Measurements from ENCODE around the gene CBFB. TPM values are rescaled to one million over a fixed set of nuclear protein-coding genes. Genes with fewer than 3 reads are reported as not detected.

CBFB gene
- total and polyA plus RNA-seq, 9 of the 15 experiments (the other 6 are each of a cell fraction or from before 2014, with no cell fraction given) = 22.0 to 112 (median 66.5) TPM

DNA sequence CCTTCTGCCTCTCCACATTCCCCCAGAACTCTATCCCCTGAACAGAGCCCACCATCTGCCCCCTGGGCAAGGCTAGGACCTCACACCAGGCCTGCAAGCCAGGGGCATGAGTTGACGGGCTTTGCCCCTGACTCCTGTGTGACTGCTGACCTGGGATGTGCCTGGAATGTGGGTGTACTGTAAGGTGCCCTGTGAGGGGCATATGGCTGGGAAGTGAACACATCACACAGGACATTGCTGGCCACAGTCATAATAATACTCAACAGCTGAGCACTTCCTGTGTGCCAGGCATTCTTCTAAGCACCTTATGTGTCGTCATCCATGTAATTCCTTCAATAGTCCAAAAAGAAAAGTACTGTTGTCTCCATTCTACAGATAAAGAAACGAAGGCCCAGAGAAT lies 27.2 kb upstream of the CBFB start (continued):
- TF ChIP-seq, protein P1, sequence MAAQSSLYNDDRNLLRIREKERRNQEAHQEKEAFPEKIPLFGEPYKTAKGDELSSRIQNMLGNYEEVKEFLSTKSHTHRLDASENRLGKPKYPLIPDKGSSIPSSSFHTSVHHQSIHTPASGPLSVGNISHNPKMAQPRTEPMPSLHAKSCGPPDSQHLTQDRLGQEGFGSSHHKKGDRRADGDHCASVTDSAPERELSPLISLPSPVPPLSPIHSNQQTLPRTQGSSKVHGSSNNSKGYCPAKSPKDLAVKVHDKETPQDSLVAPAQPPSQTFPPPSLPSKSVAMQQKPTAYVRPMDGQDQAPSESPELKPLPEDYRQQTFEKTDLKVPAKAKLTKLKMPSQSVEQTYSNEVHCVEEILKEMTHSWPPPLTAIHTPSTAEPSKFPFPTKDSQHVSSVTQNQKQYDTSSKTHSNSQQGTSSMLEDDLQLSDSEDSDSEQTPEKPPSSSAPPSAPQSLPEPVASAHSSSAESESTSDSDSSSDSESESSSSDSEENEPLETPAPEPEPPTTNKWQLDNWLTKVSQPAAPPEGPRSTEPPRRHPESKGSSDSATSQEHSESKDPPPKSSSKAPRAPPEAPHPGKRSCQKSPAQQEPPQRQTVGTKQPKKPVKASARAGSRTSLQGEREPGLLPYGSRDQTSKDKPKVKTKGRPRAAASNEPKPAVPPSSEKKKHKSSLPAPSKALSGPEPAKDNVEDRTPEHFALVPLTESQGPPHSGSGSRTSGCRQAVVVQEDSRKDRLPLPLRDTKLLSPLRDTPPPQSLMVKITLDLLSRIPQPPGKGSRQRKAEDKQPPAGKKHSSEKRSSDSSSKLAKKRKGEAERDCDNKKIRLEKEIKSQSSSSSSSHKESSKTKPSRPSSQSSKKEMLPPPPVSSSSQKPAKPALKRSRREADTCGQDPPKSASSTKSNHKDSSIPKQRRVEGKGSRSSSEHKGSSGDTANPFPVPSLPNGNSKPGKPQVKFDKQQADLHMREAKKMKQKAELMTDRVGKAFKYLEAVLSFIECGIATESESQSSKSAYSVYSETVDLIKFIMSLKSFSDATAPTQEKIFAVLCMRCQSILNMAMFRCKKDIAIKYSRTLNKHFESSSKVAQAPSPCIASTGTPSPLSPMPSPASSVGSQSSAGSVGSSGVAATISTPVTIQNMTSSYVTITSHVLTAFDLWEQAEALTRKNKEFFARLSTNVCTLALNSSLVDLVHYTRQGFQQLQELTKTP (IDR thresholded peaks at IDR 0.05; ENCODE audit: low read depth in 1 of 2, partially characterized antibody in 2 of 2) = no peak
- TF ChIP-seq, protein P2, sequence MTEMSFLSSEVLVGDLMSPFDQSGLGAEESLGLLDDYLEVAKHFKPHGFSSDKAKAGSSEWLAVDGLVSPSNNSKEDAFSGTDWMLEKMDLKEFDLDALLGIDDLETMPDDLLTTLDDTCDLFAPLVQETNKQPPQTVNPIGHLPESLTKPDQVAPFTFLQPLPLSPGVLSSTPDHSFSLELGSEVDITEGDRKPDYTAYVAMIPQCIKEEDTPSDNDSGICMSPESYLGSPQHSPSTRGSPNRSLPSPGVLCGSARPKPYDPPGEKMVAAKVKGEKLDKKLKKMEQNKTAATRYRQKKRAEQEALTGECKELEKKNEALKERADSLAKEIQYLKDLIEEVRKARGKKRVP (CRISPR knock-in tag; IDR thresholded peaks at IDR 0.05) = no peak
- TF ChIP-seq TEAD1 (CRISPR knock-in tag; IDR thresholded peaks at IDR 0.05) (no peak), DPF2 (IDR thresholded peaks at IDR 0.05) (no peak), MCM7 (IDR thresholded peaks at IDR 0.05) (no peak), ZBTB7A (IDR thresholded peaks at IDR 0.05; ENCODE audit: borderline replicate concordance, control insufficient read depth, low read depth, low read length) (no peak), ZNF780A (CRISPR knock-in tag; IDR thresholded peaks at IDR 0.05) (no peak)
- TF ChIP-seq, protein P3, sequence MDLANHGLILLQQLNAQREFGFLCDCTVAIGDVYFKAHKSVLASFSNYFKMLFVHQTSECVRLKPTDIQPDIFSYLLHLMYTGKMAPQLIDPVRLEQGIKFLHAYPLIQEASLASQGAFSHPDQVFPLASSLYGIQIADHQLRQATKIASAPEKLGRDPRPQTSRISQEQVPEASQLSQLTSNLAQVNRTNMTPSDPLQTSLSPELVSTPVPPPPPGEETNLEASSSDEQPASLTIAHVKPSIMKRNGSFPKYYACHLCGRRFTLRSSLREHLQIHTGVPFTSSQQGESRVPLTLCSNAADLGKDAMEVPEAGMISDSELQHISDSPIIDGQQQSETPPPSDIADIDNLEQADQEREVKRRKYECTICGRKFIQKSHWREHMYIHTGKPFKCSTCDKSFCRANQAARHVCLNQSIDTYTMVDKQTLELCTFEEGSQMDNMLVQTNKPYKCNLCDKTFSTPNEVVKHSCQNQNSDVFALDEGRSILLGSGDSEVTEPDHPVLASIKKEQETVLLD (IDR thresholded peaks at IDR 0.05) = no peak
